A673 (cell line): Measurements from ENCODE around the gene HMGN3. TPM values are rescaled to one million over a fixed set of nuclear protein-coding genes. Genes with fewer than 3 reads are reported as not detected.

Experiments
- BruUV-seq: library from RNA; stranded (reverse); fragments of 400-500 nt; replicated peaks from 2 replicates; lab custom pipeline; 2021; lab: Mats Ljungman, UMichigan
- CTCF ChIA-PET: fragments of 300-600 bp; sonication (Branson Sonifier 250); formaldehyde crosslinking; loops from one replicate; lab custom pipeline; 2022; ENCODE audit warnings: antibody characterized with exemption; lab: Charles Lee
- POLR2A ChIA-PET: fragments of 300-600 bp; sonication (Branson Sonifier 250); formaldehyde crosslinking; loops from one replicate; lab custom pipeline; 2022; ENCODE audit warnings: antibody characterized with exemption; ENCODE audit not compliant: low non-redundant PET; lab: Charles Lee
- DNase-seq: peaks from one replicate; pipeline ENCODE4 v3.0.0-alpha.2; 2015; ENCODE audit warnings: low spot score
- H3K27ac ChIP-seq: fragments of 200-600 bp; sonication (generic); 2 replicates; pipeline ENCODE4 v1.5.1; 2016; ENCODE audit warnings: mixed run types, low read depth, mild to moderate bottlenecking, mixed read lengths, antibody characterized with exemption, low read length; ENCODE audit not compliant: poor library complexity, severe bottlenecking
- H3K27me3 ChIP-seq: fragments of 200-600 bp; sonication (generic); replicated peaks from 2 replicates; pipeline ENCODE4 v1.6.1; 2017; ENCODE audit warnings: mixed run types, low read depth, mild to moderate bottlenecking, mixed read lengths, antibody characterized with exemption, low read length; ENCODE audit not compliant: insufficient read depth, poor library complexity
- H3K36me3 ChIP-seq: fragments of 200-600 bp; sonication (generic); 2 replicates; pipeline ENCODE4 v1.6.1; 2016; ENCODE audit warnings: mixed run types, mild to moderate bottlenecking, mixed read lengths, antibody characterized with exemption, low read length; ENCODE audit not compliant: insufficient read depth, poor library complexity, severe bottlenecking
- H3K4me1 ChIP-seq: fragments of 200-600 bp; sonication (generic); 2 replicates; pipeline ENCODE4 v1.6.1; 2017; ENCODE audit warnings: mixed run types, mild to moderate bottlenecking, mixed read lengths, antibody characterized with exemption, low read length; ENCODE audit not compliant: insufficient read depth, poor library complexity, severe bottlenecking
- H3K4me3 ChIP-seq: fragments of 200-600 bp; sonication (generic); 2 replicates; pipeline ENCODE4 v1.5.1; 2016; ENCODE audit warnings: low read depth, mixed run types, mild to moderate bottlenecking, mixed read lengths, low read length; ENCODE audit not compliant: poor library complexity, severe bottlenecking
- H3K9me3 ChIP-seq: fragments of 200-600 bp; sonication (generic); 2 replicates; pipeline ENCODE4 v1.6.1; 2016; ENCODE audit warnings: mixed run types, low read depth, mild to moderate bottlenecking, mixed read lengths, antibody characterized with exemption, low read length; ENCODE audit not compliant: poor library complexity, severe bottlenecking
- CTCF ChIP-seq: fragments of 300-800, 200-600 bp; sonication (generic); conservative IDR thresholded peaks from 2 replicates; pipeline ENCODE4 v1.5.1; 2017; ENCODE audit warnings: low read depth, mild to moderate bottlenecking, antibody characterized with exemption, low read length, moderate library complexity, mixed read lengths
- EZH2 ChIP-seq: fragments of 200-600 bp; sonication (generic); IDR thresholded peaks from 2 replicates; pipeline ENCODE4 v1.6.1; 2017; ENCODE audit warnings: borderline replicate concordance, low read depth, mild to moderate bottlenecking, mixed read lengths, antibody characterized with exemption, low read length; ENCODE audit not compliant: poor library complexity, severe bottlenecking
- intact Hi-C: fragments of 100-400 bp; cut with micrococcal nuclease; formaldehyde crosslinking; loops from one replicate; pipeline ENCODE4 v1.10.0; 2022; ENCODE audit not compliant: unreplicated experiment
- total RNA-seq: library from RNA; stranded (reverse); gene quantifications from 2 replicates; pipeline ENCODE4 v1.2.3, GENCODE V29; 2021

HMGN3 gene
- total RNA-seq, 1 experiment from 2014 or later = 83.8 TPM

GRCh38 chr6:79196912-79197311, 37.6 kb downstream of the HMGN3 start:
- no peak for TF ChIP-seq CTCF
- no peak for TF ChIP-seq EZH2

GRCh38 chr6:79193971-79194370, 40.5 kb downstream of the HMGN3 start:
- no TSS peak for BruUV-seq
- H3K27ac ChIP-seq = no peak overlapping the region
- CTCF ChIA-PET = no interaction called here

More at GRCh38 chr6:79196912-79197311, 37.6 kb downstream of the HMGN3 start:
- H3K4me1 ChIP-seq = no peaks in the 10 kb centered on the region
- H3K4me3 ChIP-seq = no peak overlapping the region
- BruUV-seq = no TSS peak
- H3K27ac ChIP-seq = no peak overlapping the region
- ChIA-PET POLR2A (no interaction called here), CTCF (no interaction called here)
- no peak for DNase-seq
- no peaks in the 10 kb centered on the region for H3K36me3 ChIP-seq
- H3K27me3 ChIP-seq = no peaks in the 10 kb centered on the region
- intact Hi-C loops = no loop called here
- H3K9me3 ChIP-seq = no peaks in the 10 kb centered on the region

GRCh38 chr6:79189760-79190350, 44.6 kb downstream of the HMGN3 start:
- Histone ChIP-seq H3K4me3 (no peak overlapping the region), H3K36me3 (no peaks in the 10 kb centered on the region), H3K27ac (no peak overlapping the region), H3K9me3 (peaks cover 8% of the 10 kb centered on the region), H3K4me1 (no peaks in the 10 kb centered on the region), H3K27me3 (no peaks in the 10 kb centered on the region)
- CTCF ChIA-PET = no interaction called here
- intact Hi-C loops = no loop called here
- POLR2A ChIA-PET = no interaction called here
- DNase-seq = no peak
- BruUV-seq = no TSS peak
- TF ChIP-seq CTCF (no peak), EZH2 (no peak)

More at GRCh38 chr6:79193971-79194370, 40.5 kb downstream of the HMGN3 start:
- Histone ChIP-seq H3K4me3 (no peak overlapping the region), H3K27me3 (no peaks in the 10 kb centered on the region), H3K9me3 (peaks cover 8% of the 10 kb centered on the region), H3K4me1 (no peaks in the 10 kb centered on the region), H3K36me3 (no peaks in the 10 kb centered on the region)
- intact Hi-C loops = no loop called here
- no peak for DNase-seq
- TF ChIP-seq EZH2 = no peak
- TF ChIP-seq CTCF = no peak
- POLR2A ChIA-PET = no interaction called here
